Memory B cell (primary cell): ENCODE results near the gene C7orf57.

Experiments
- ATAC-seq: fragments of 150-1000 bp; cut with Tn5 transposase; 2 replicates; pipeline ENCODE4 v1.10.0; 2021; ENCODE audit warnings: low read depth, mild to moderate bottlenecking, moderate library complexity
- DNase-seq, 2 donors: peaks; one replicate each; pipeline ENCODE4 v3.0.0; 2022; ENCODE audit warnings: low spot score in 2 of 2
- H3K27ac Mint-ChIP-seq: one replicate; pipeline ENCODE4 v1.8.0; 2022; ENCODE audit warnings: mild to moderate bottlenecking, moderate library complexity, mixed read lengths
- H3K27me3 Mint-ChIP-seq: one replicate; pipeline ENCODE4 v1.8.0; 2022; ENCODE audit warnings: mixed read lengths
- H3K36me3 Mint-ChIP-seq: one replicate; pipeline ENCODE4 v1.8.0; 2022; ENCODE audit warnings: mild to moderate bottlenecking, mixed read lengths
- H3K4me1 Mint-ChIP-seq: one replicate; pipeline ENCODE4 v1.8.0; 2022; ENCODE audit warnings: mixed read lengths
- H3K4me3 Mint-ChIP-seq: one replicate; pipeline ENCODE4 v1.8.0; 2022; ENCODE audit warnings: mild to moderate bottlenecking, moderate library complexity, mixed read lengths
- H3K9me3 Mint-ChIP-seq: one replicate; pipeline ENCODE4 v1.8.0; 2022; ENCODE audit warnings: mixed read lengths

C7orf57 gene

DNA sequence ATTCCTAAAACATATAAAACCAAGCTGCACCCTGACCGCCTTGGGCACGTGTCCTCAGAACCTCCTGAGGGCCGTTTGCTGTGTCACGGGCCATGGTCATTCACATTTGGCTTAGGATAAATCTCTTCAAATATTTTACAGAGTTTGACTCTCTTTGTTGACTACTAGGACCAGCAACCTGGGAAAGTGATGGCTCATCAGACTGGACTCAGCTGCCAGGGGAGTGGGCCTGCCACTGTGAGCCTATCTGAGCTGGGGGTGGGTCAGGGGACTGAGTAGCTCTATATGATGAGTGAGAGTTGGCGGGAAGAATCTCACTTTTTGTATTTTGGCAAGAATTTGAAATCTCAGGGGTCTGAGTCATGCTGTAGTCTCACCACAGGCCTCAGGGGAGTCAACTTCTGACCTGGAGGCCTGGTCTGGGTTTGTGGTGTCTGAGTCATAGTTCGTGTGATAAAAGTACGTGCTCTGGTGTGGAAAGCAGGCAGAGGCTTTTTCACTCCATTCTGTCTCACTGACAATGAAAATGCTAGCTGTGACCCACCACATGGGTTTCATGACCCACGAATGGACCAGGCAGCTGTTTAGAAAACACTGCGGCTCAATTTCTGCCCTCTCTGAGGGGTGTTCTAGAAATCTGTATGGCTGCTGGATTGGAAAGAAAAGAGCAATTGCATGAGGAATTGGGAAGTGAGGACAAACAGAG lies 49.5 kb downstream of the C7orf57 start:
- H3K27me3 Mint-ChIP-seq, result no peaks in the 10 kb centered on the region
- H3K9me3 Mint-ChIP-seq, result no peaks in the 10 kb centered on the region
- peak; percentile 35 for ATAC-seq
- peaks cover 27% of the 10 kb centered on the region for H3K4me1 Mint-ChIP-seq
- peak overlapping the region; percentile 49 for H3K27ac Mint-ChIP-seq
- H3K4me3 Mint-ChIP-seq, result no peak overlapping the region
- DNase-seq, result peak in 1 of 2 donors; percentile 44
- no peaks in the 10 kb centered on the region for H3K36me3 Mint-ChIP-seq

DNA sequence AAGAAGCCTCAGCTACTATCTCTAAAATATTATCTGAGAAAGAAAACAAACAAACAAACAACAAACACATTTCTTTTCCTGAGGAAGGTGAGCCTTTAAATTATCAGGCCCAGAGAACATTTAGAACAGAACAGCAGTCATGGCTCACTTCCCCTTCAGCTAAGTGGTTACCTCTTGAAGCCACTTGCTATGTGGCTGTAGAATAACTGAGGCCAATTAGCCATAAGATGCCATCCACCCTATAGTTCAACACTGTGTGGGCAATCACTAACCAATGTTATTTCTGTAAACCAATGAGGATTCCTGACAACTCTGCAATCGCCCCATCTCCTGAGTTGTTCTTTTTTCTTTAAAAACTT lies 50.1 kb downstream of the C7orf57 start:
- Mint-ChIP-seq H3K4me3 (no peak overlapping the region), H3K9me3 (no peaks in the 10 kb centered on the region), H3K4me1 (peaks cover 28% of the 10 kb centered on the region), H3K27me3 (no peaks in the 10 kb centered on the region), H3K36me3 (no peaks in the 10 kb centered on the region), H3K27ac (peak overlapping the region; percentile 49)
- DNase-seq (no peak), ATAC-seq (no peak)

DNA sequence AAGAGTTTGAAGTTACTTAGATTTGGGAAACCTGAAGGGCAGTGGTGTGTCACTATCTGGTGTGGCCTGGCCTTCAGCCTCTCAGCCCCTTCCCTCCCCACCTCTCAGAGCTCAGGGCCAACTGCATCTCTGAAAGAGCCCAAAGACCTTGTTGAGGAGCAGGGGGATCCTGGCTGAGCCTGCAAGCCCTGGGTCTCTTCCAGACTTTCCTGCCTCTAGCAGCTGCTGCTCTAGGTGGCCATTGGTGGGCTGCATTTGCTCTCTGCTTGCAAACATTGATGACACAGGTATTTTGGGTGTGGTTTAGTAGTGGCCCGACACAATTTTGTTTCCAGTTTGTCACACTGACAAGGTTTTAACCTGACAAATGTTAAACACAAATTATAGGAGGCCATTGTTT lies 50.6 kb downstream of the C7orf57 start:
- H3K27me3 Mint-ChIP-seq, result no peaks in the 10 kb centered on the region
- ATAC-seq (no peak), DNase-seq (no peak)
- H3K9me3 Mint-ChIP-seq, result no peaks in the 10 kb centered on the region
- no peak overlapping the region for H3K4me3 Mint-ChIP-seq
- no peaks in the 10 kb centered on the region for H3K36me3 Mint-ChIP-seq
- H3K4me1 Mint-ChIP-seq, result peaks cover 31% of the 10 kb centered on the region
- H3K27ac Mint-ChIP-seq, result no peak overlapping the region

DNA sequence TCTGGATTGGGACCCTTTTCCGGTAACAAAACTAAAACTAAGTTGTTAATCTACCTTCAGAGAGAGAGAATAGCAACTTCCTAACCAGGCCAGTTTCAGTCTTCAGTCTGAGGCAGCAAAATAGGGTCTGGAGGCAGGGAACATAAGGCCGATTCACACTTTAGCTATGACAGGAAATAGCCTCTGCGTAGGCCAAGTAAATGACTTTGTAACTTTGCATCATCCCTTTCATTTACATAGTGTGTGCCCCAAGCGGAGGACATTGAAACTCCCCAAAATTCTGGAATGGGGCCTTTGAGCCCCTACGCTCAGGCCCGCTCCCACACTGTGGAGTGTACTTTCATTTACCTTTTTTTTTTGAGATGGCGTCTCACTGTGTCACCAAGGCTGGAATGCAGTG lies 52.0 kb downstream of the C7orf57 start:
- Mint-ChIP-seq H3K4me3 (peak overlapping the region; percentile 74), H3K4me1 (peaks cover 31% of the 10 kb centered on the region), H3K36me3 (no peaks in the 10 kb centered on the region), H3K27ac (peak overlapping the region; percentile 83), H3K27me3 (no peaks in the 10 kb centered on the region), H3K9me3 (no peaks in the 10 kb centered on the region)
- DNase-seq (no peak), ATAC-seq (peak; percentile 7)

- Mint-ChIP-seq H3K4me1 (peaks cover 31% of the 10 kb centered on the region), H3K27me3 (no peaks in the 10 kb centered on the region), H3K36me3 (no peaks in the 10 kb centered on the region), H3K4me3 (peak overlapping the region; percentile 93), H3K27ac (peak overlapping the region; percentile 89), H3K9me3 (no peaks in the 10 kb centered on the region)
- DNase-seq (no peak), ATAC-seq (peak; percentile 70)
These were observed 53.3 kb downstream of the C7orf57 start for GRCh38 chr7:48088559-48089045.

DNA sequence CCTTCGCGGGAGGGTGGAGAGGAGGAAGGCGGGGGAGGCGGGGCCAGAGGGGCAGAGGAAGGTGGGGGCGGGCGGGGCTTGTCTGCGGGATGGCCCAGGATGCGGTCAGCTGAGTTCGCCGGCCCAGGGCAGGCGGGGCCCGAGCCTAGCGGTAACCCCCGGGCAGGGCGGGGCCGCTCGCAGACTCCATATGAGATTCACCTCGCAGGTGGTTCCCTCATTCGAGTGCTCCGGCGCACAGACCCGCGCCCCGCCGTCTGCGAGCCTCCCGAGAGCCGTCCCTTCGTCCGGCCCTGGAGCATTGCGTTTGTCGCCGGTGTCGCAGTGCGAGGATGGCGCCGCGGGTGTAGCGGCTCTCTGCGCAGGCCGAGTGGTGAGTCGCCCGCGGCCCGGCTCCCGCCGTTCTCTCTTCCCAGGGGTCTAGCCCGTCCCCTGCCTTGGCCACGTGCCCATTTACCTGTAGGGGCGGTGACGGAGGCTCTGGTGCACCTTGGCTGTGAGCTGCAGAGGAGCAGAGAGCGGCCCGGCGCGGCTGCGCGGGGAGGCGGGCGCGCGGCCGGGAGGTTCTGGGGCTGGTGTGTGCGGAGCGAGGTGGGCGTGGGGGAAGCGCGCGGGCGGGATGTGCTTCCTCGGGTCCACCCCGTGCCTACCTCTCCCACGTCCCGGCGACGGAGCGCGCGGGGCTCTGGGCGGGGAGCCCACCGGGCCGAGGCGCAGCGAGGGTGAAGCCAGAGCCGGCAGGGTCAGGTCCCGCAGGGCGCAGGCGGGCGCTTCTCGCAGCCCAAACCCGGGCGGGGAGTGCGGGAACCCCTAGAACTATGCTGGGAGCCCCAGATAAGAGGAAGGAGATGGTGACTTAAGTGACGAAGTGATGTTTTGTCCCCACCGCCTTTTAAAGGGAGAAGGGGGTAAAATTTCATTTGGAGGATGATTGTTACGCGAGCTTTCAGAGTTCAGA lies 54.0 kb downstream of the C7orf57 start, which contains the start of gene UPP1:
Gene UPP1 (plus strand): TSS at position 220 of the 958 bp plus-strand sequence. CDS start 5,519 bp downstream, outside the sequence.
- no peaks in the 10 kb centered on the region for H3K9me3 Mint-ChIP-seq
- no peaks in the 10 kb centered on the region for H3K27me3 Mint-ChIP-seq
- peaks cover 2% of the 10 kb centered on the region for H3K36me3 Mint-ChIP-seq
- H3K27ac Mint-ChIP-seq, result peak within 1 kb of the TSS; percentile 89
- ATAC-seq, result peak; percentile 71
- peak; percentile 68 to 78 for DNase-seq
- H3K4me3 Mint-ChIP-seq, result peak within 1 kb of the TSS; percentile 93
- peaks cover 31% of the 10 kb centered on the region for H3K4me1 Mint-ChIP-seq

GRCh38 chr7:48090095-48090805 lies 54.9 kb downstream of the C7orf57 start:
- no peaks in the 10 kb centered on the region for H3K9me3 Mint-ChIP-seq
- H3K4me3 Mint-ChIP-seq, result peak overlapping the region; percentile 93
- DNase-seq (no peak), ATAC-seq (no peak)
- peak overlapping the region; percentile 46 for H3K27ac Mint-ChIP-seq
- H3K36me3 Mint-ChIP-seq, result peaks cover 5% of the 10 kb centered on the region
- H3K27me3 Mint-ChIP-seq, result no peaks in the 10 kb centered on the region
- H3K4me1 Mint-ChIP-seq, result peaks cover 26% of the 10 kb centered on the region

DNA sequence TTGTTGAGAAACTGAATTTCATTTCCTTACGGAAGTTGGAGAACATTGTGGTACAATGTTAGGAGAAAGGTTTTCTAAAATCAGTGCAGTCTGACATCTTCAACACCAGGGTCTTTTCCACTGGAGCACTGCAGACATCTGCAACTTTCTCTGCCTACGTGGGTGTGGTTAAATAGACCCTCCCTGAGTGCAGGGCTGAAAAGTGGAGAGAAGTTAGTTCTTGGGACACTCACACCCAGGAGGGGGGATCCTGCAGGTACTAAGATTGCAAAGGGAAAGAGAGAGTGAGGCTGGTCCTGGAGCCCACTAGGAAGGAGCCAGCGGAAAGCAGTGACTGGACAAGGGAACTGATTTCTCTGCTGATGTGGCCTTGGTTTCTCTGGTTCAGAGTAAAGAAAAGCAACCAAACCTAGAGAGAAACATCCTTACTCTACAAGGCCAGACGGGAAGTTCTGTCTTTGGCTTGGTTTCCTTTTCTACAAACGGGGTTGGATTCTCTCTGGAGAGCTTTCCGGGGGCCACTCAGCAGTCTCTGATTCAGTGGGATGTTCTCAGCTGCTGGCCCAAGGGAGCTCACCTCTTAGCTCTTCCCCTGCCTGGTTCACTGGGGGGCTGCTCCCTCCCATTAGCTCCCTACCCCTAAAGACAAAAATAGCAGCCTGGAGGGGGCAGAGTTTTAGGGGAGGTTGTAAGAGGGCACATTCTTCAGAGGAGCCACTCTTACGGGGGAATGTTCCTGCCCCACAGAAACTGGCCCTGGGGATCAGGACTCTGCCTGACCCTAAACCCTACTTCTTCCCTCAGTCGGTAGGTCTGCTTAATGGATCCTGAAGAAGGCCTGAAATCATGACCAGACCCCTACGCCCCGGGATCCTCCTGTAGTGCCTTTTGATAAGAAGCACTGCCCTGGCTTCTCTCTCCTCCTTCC lies 56.4 kb downstream of the C7orf57 start:
- H3K27me3 Mint-ChIP-seq, result no peaks in the 10 kb centered on the region
- DNase-seq (no peak), ATAC-seq (no peak)
- no peak overlapping the region for H3K4me3 Mint-ChIP-seq
- peaks cover 7% of the 10 kb centered on the region for H3K36me3 Mint-ChIP-seq
- no peak overlapping the region for H3K27ac Mint-ChIP-seq
- no peaks in the 10 kb centered on the region for H3K9me3 Mint-ChIP-seq
- peaks cover 20% of the 10 kb centered on the region for H3K4me1 Mint-ChIP-seq

GRCh38 chr7:48094861-48095293 lies 59.5 kb downstream of the C7orf57 start:
- peaks cover 7% of the 10 kb centered on the region for H3K4me1 Mint-ChIP-seq
- no peak overlapping the region for H3K27ac Mint-ChIP-seq
- no peaks in the 10 kb centered on the region for H3K9me3 Mint-ChIP-seq
- no peaks in the 10 kb centered on the region for H3K27me3 Mint-ChIP-seq
- no peak overlapping the region for H3K4me3 Mint-ChIP-seq
- H3K36me3 Mint-ChIP-seq, result peaks cover 11% of the 10 kb centered on the region
- DNase-seq, result no peak
- no peak for ATAC-seq

- H3K27me3 Mint-ChIP-seq, result no peaks in the 10 kb centered on the region
These were observed 60.9 kb downstream of the C7orf57 start for GRCh38 chr7:48096273-48096672.

DNA sequence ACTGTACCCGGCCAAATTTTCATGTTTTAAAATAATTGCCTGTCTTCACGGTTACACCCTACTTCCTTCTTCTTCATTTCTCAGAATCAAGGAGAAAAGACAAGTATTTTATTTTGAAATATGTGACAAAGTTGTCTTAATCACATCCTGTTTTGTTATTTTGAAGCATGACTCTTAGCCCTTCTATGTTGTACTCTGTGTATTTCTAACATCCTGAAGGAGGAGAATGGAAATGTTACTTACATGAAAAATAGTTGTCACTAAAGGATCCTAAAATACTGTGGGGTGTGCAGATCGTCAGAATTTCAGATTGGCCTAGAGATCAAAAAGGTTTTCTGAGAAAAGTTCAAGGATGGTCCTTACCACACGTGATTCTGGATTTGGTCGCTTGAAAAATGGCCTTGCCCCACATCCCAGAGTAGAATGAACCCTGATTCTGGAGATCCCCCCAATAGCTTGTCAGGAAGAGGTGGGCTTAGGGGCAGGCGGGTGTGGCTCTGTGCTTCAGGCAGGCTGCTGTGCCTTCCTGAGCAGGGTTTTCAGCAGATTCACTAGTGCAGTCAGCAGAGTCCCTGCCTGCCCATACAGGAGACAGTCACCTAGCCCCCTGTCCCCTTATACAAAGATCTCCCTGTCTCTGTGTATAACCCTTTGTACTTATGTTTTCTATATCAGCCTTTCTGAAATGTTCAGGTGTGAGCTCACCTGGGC lies 62.3 kb downstream of the C7orf57 start:
- Mint-ChIP-seq H3K4me1 (peaks cover 3% of the 10 kb centered on the region), H3K36me3 (peaks cover 18% of the 10 kb centered on the region), H3K9me3 (no peaks in the 10 kb centered on the region), H3K27ac (no peak overlapping the region), H3K27me3 (no peaks in the 10 kb centered on the region), H3K4me3 (no peak overlapping the region)
- no peak for ATAC-seq
- DNase-seq, result no peak

More at GRCh38 chr7:48096273-48096672, 60.9 kb downstream of the C7orf57 start:
- H3K4me3 Mint-ChIP-seq, result no peak overlapping the region
- H3K4me1 Mint-ChIP-seq, result peaks cover 3% of the 10 kb centered on the region
- no peak overlapping the region for H3K27ac Mint-ChIP-seq
- ATAC-seq (no peak), DNase-seq (no peak)
- H3K9me3 Mint-ChIP-seq, result no peaks in the 10 kb centered on the region
- peaks cover 11% of the 10 kb centered on the region for H3K36me3 Mint-ChIP-seq

DNA sequence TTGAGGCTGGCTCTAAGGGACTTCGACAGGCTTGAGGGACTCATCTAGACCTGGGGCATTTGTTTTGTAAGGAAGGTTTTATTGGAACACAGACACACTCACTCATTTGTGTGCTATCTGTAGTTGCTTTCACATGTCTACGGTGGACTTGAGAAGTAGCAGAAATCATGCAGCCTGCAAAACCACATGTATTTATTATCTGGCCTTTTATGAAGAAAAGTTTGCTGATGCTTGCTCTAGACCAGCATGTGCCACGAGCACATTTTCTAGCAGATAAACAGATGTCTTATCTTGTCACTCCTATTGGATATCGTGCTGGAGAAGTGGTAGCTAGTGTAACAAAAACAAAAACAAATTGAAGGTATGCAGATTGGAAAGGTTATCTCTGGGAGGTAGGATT lies 63.5 kb downstream of the C7orf57 start:
- H3K9me3 Mint-ChIP-seq, result no peaks in the 10 kb centered on the region
- H3K27ac Mint-ChIP-seq, result no peak overlapping the region
- DNase-seq (no peak), ATAC-seq (no peak)
- H3K36me3 Mint-ChIP-seq, result peaks cover 20% of the 10 kb centered on the region
- H3K4me3 Mint-ChIP-seq, result no peak overlapping the region
- H3K4me1 Mint-ChIP-seq, result peaks cover 3% of the 10 kb centered on the region
- H3K27me3 Mint-ChIP-seq, result no peaks in the 10 kb centered on the region
